ENCODE data around the gene DLX2. TPM values are rescaled to one million over a fixed set of nuclear protein-coding genes. Genes with fewer than 3 reads are reported as not detected.
"Not testable (repeated sequence)": the region's sequence is repeated elsewhere in the genome, so short reads cannot be mapped to it uniquely, and the experiment has no call there.

Gene DLX2
- total and polyA plus RNA-seq, 10 of the 15 experiments (the other 5 are each of a cell fraction or from before 2014, with no cell fraction given), result 0.03 TPM; not detected in 9

GRCh38 chr2:172143817-172144216 lies 41.1 kb upstream of the DLX2 start:
- Histone ChIP-seq H3K9ac (ENCODE audit: control insufficient read depth, insufficient read depth, low read length) (no peak overlapping the region), H3K9me3 (replicated peaks; ENCODE audit: control insufficient read depth, insufficient read depth, low read length) (no peaks in the 10 kb centered on the region), H3K79me2 (ENCODE audit: control insufficient read depth, insufficient read depth, low read length) (no peaks in the 10 kb centered on the region), H3K27ac (ENCODE audit: control insufficient read depth, insufficient read depth) (no peak overlapping the region), H2AFZ (ENCODE audit: control insufficient read depth, low read depth, low read length) (no peak overlapping the region), H4K20me1 (ENCODE audit: control insufficient read depth, insufficient read depth) (no peaks in the 10 kb centered on the region), H3K4me1 (ENCODE audit: control insufficient read depth, insufficient read depth, low read length) (no peaks in the 10 kb centered on the region), H3K4me2 (ENCODE audit: control insufficient read depth, insufficient read depth) (no peak overlapping the region), H3K36me3 (ENCODE audit: control insufficient read depth in 2 of 2, insufficient read depth in 2 of 2, low read length in 1 of 2) (no peaks in the 10 kb centered on the region), H3K4me3 (no peak overlapping the region), H3K27me3 (replicated peaks in 1 of 2; ENCODE audit: control insufficient read depth in 2 of 2, insufficient read depth in 2 of 2, low read length in 1 of 2) (no peaks in the 10 kb centered on the region; a peak in 2 of 4 replicates)
- CTCF ChIA-PET, result no interaction called here
- POLR2A ChIA-PET, result interaction anchor here (0.6 kb wide), 1 partner anchor 668 kb away, joined by 3 read pairs; no protein-coding TSS in a partner anchor
- SMC1A ChIA-PET (ENCODE audit: uncharacterized antibody, unreplicated experiment), result no interaction called here
- no peak for DNase-seq (ENCODE audit: low read depth, low spot score)
- FAIRE-seq, result no peak
- no peak for ATAC-seq
- intact Hi-C loops (cut with micrococcal nuclease; ENCODE audit: unreplicated experiment), result no loop called here
- RAD21 ChIA-PET (ENCODE audit: unreplicated experiment), result no interaction called here
- TF ChIP-seq RCOR1 (conservative IDR thresholded peaks at IDR 0.05; ENCODE audit: low read depth, low read length), result no peak
- TF ChIP-seq MXI1 (IDR thresholded peaks at IDR 0.05; ENCODE audit: low read depth, low read length), result no peak
- TF ChIP-seq TCF7 (IDR thresholded peaks at IDR 0.05; ENCODE audit: borderline replicate concordance), result no peak
- no peak for TF ChIP-seq CEBPB (IDR thresholded peaks at IDR 0.05; ENCODE audit: borderline replicate concordance in 1 of 2, low read depth in 2 of 2, low read length in 2 of 2)
- TF ChIP-seq EED (IDR thresholded peaks at IDR 0.05; ENCODE audit: low read depth), result no peak
- no peak for TF ChIP-seq SKIL (IDR thresholded peaks at IDR 0.05; ENCODE audit: low read depth, poor library complexity, severe bottlenecking)
- TF ChIP-seq KDM1A (IDR thresholded peaks at IDR 0.05; ENCODE audit: borderline replicate concordance), result no peak
- BruUV-seq (replicated peaks), result no TSS peak
- in situ Hi-C loops (cut with MboI), result no loop called here

DNA sequence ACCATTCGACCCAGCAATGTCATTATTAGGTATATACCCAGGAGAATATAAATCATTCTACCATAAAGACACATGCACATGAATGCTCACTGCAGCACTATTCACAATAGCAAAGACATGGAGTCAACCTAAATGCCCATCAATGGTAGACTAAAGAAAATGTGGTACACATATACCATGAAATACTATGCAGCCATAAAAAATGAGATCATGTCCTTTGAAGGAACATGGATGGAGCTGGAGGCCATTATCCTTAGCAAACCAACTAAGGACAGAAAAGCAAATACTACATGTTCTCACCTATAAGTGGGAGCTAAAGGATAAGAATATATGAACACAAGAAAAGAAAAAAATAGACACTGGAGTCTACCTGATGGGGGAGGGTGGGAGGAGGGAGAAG lies 36.0 kb upstream of the DLX2 start:
- H3K9ac ChIP-seq (ENCODE audit: control insufficient read depth, insufficient read depth, low read length); DNase-seq (ENCODE audit: low read depth, low spot score); ATAC-seq; intact Hi-C loops (cut with micrococcal nuclease; ENCODE audit: unreplicated experiment); H3K36me3 ChIP-seq (ENCODE audit: control insufficient read depth in 2 of 2, insufficient read depth in 2 of 2, low read length in 1 of 2); H3K4me1 ChIP-seq (ENCODE audit: control insufficient read depth, insufficient read depth, low read length); H2AFZ ChIP-seq (ENCODE audit: control insufficient read depth, low read depth, low read length); POLR2A ChIA-PET; H3K4me3 ChIP-seq; BruUV-seq (replicated peaks); H3K27me3 ChIP-seq (replicated peaks in 1 of 2; ENCODE audit: control insufficient read depth in 2 of 2, insufficient read depth in 2 of 2, low read length in 1 of 2); H3K79me2 ChIP-seq (ENCODE audit: control insufficient read depth, insufficient read depth, low read length); in situ Hi-C loops (cut with MboI); H3K4me2 ChIP-seq (ENCODE audit: control insufficient read depth, insufficient read depth); CTCF ChIA-PET; FAIRE-seq; H4K20me1 ChIP-seq (ENCODE audit: control insufficient read depth, insufficient read depth); H3K9me3 ChIP-seq (replicated peaks; ENCODE audit: control insufficient read depth, insufficient read depth, low read length); H3K27ac ChIP-seq (ENCODE audit: control insufficient read depth, insufficient read depth): not testable (repeated sequence)
- SMC1A ChIA-PET (ENCODE audit: uncharacterized antibody, unreplicated experiment), result interaction anchor here (0.6 kb wide), 1 partner anchor 8 kb away, joined by 4 read pairs; no protein-coding TSS in a partner anchor
- 10% methylated on average over 1 of the region's 1 CpG for WGBS (ENCODE audit: insufficient coverage, insufficient replicate concordance, low lambda C conversion rate, missing lambda C conversion rate)
- RAD21 ChIA-PET (ENCODE audit: unreplicated experiment), result interaction anchor here (0.6 kb wide), 1 partner anchor 1945 kb away, joined by 3 read pairs; no protein-coding TSS in a partner anchor
